K562 (cell line): ENCODE data around the gene RBFOX2. TPM values are rescaled to one million over a fixed set of nuclear protein-coding genes. Genes with fewer than 3 reads are reported as not detected.

ENCODE experiments used
- ATAC-seq: fragments of 200-7000 bp; cut with Tn5 transposase; 3 replicates; pipeline ENCODE4 v1.9.1; 2020; ENCODE audit warnings: moderate library complexity
- BruUV-seq: library from RNA; stranded (reverse); fragments of 400-500 nt; replicated peaks from 2 replicates; lab custom pipeline; 2021; lab: Mats Ljungman, UMichigan
- CTCF ChIA-PET: fragments of 300-600 bp; formaldehyde crosslinking; extraction: SDS; loops from one replicate; lab custom pipeline; 2021; ENCODE audit warnings: low intra/inter-chr PET ratio; lab: Yijun Ruan, JAX
- POLR2A ChIA-PET: fragments of 300-600, 350-650 bp; sonication (Branson Sonifier 250); formaldehyde crosslinking; extraction: SDS; loops from one replicate; lab custom pipeline; 2021; ENCODE audit warnings: antibody characterized with exemption, inconsistent platforms; lab: Yijun Ruan, JAX
- DNase-seq, 4 experiments: peaks; one replicate each; pipeline versions ENCODE4 v3.0.0 to v3.0.0-alpha.2; 2011 to 2018; ENCODE audit warnings: low spot score in 3 of 4, mixed read lengths in 3 of 4; ENCODE audit errors: extremely low read depth in 1 of 4
- FAIRE-seq: peaks from 2 replicates; lab custom pipeline; 2011; peaks lifted over from hg19 to GRCh38; lab: Jason Lieb, UNC
- H2AFZ ChIP-seq: 2 replicates; pipeline ENCODE4 v1.6.0; 2011; ENCODE audit warnings: low read depth, low read length, control low read depth, inconsistent platforms
- H3K27ac ChIP-seq: fragments of 200-600 bp; 3 replicates; pipeline ENCODE4 v1.8.0; 2011; ENCODE audit warnings: low read depth, mild to moderate bottlenecking, control low read depth, inconsistent platforms, low read length, moderate library complexity, mixed read lengths; ENCODE audit errors: extremely low read depth
- H3K27me3 ChIP-seq, 2 experiments: fragments of 300-600 bp in 1 of 2; 2 replicates in 1 of 2; 3 replicates in 1 of 2; pipeline versions ENCODE4 v1.6.0 to v1.8.0; 2011; ENCODE audit warnings: inconsistent platforms in 2 of 2, low read length in 2 of 2, mild to moderate bottlenecking in 1 of 2, mixed read lengths in 1 of 2, moderate library complexity in 1 of 2; ENCODE audit not compliant: control insufficient read depth in 2 of 2, insufficient read depth in 2 of 2
- H3K36me3 ChIP-seq: fragments of 300-600 bp; 3 replicates; pipeline ENCODE4 v1.8.0; 2011; ENCODE audit warnings: mild to moderate bottlenecking, low read length, inconsistent platforms; ENCODE audit not compliant: control insufficient read depth, insufficient read depth
- H3K4me1 ChIP-seq, 2 experiments: fragments of 200-600 bp in 1 of 2; replicated peaks in 1 of 2; 2 replicates in 1 of 2; 3 replicates in 1 of 2; pipeline versions ENCODE4 v1.5.1 to v1.8.0; 2011; ENCODE audit warnings: inconsistent platforms in 2 of 2, low read length in 2 of 2, mild to moderate bottlenecking in 1 of 2, mixed read lengths in 1 of 2, moderate library complexity in 1 of 2; ENCODE audit not compliant: control insufficient read depth in 2 of 2, insufficient read depth in 2 of 2
- H3K4me2 ChIP-seq: 2 replicates; pipeline ENCODE4 v1.6.1; 2011; ENCODE audit warnings: low read length, control low read depth, inconsistent platforms, mixed read lengths; ENCODE audit not compliant: insufficient read depth
- H3K4me3 ChIP-seq: fragments of 200-600 bp; sonication (generic), shearing (Covaris generic); 2 replicates; pipeline ENCODE4 v1.5.1; 2016; ENCODE audit warnings: control low read depth, inconsistent platforms
- H3K79me2 ChIP-seq: fragments of 200-600 bp; 3 replicates; pipeline ENCODE4 v1.8.0; 2011; ENCODE audit warnings: low read length, inconsistent platforms; ENCODE audit not compliant: control insufficient read depth, insufficient read depth
- H3K9ac ChIP-seq, 2 experiments: 2 replicates each; pipeline versions ENCODE4 v1.6.0 to v1.6.1; 2011; ENCODE audit warnings: low read depth in 2 of 2, low read length in 2 of 2, control low read depth in 1 of 2, inconsistent platforms in 1 of 2, mild to moderate bottlenecking in 1 of 2, mixed read lengths in 1 of 2; ENCODE audit not compliant: insufficient read depth in 1 of 2
- H3K9me1 ChIP-seq: one replicate; pipeline ENCODE4 v1.6.0; 2011; ENCODE audit warnings: inconsistent platforms, mild to moderate bottlenecking, low read length, moderate library complexity; ENCODE audit not compliant: control insufficient read depth, insufficient read depth
- H3K9me3 ChIP-seq: replicated peaks from 2 replicates; pipeline ENCODE4 v1.5.1; 2011; ENCODE audit warnings: low read depth, low read length, inconsistent platforms; ENCODE audit not compliant: control insufficient read depth, insufficient read depth
- H4K20me1 ChIP-seq: replicated peaks from 2 replicates; pipeline ENCODE4 v1.6.1; 2011; ENCODE audit warnings: low read length, inconsistent platforms, mixed read lengths; ENCODE audit not compliant: control insufficient read depth, insufficient read depth
- ARID1B ChIP-seq: fragments of 450-650 bp; IDR thresholded peaks from 2 replicates; pipeline ENCODE4 v1.6.1; 2016; ENCODE audit warnings: antibody characterized with exemption, mild to moderate bottlenecking, inconsistent platforms
- BACH1 ChIP-seq: fragments of 200-800 bp; sonication (Bioruptor generic); IDR thresholded peaks from 2 replicates; pipeline ENCODE4 v1.6.1; 2016; ENCODE audit warnings: missing genetic modification characterization, missing compliant biosample characterization
- CHD7 ChIP-seq: fragments of 200-600 bp; sonication (generic); IDR thresholded peaks from one replicate; pipeline ENCODE4 v1.6.1; 2012; ENCODE audit warnings: mild to moderate bottlenecking, low read depth, low read length, inconsistent platforms
- EHMT2 ChIP-seq: fragments of 450-650 bp; IDR thresholded peaks from 2 replicates; pipeline ENCODE4 v1.6.1; 2018; ENCODE audit warnings: antibody characterized with exemption
- GABPB1 ChIP-seq: sonication (generic); formaldehyde crosslinking; IDR thresholded peaks from 2 replicates; pipeline ENCODE4 v1.8.0; 2022; ENCODE audit warnings: mild to moderate bottlenecking, missing genetic modification reagents
- GTF2A2 ChIP-seq: IDR thresholded peaks from 2 replicates; pipeline ENCODE4 v1.6.1; 2016; ENCODE audit warnings: mild to moderate bottlenecking, missing genetic modification characterization, missing compliant biosample characterization
- MITF ChIP-seq: IDR thresholded peaks from 2 replicates; pipeline ENCODE4 v1.6.1; 2014; ENCODE audit warnings: antibody characterized with exemption
- TOE1 ChIP-seq, 2 experiments: fragments of 450-650 bp in 1 of 2; sonication (generic) in 1 of 2; formaldehyde crosslinking in 1 of 2; IDR thresholded peaks; 2 replicates each; pipeline versions ENCODE4 v1.7.1 to v1.8.0; 2016 to 2022; ENCODE audit warnings: borderline replicate concordance in 2 of 2, mild to moderate bottlenecking in 2 of 2, antibody characterized with exemption in 1 of 2, inconsistent platforms in 1 of 2, low read depth in 1 of 2, missing genetic modification reagents in 1 of 2, moderate library complexity in 1 of 2
- ZNF655 ChIP-seq: fragments of 250-450 bp; sonication (Bioruptor Pico); IDR thresholded peaks from 2 replicates; pipeline ENCODE4 v1.5.0; 2021
- WGBS: fragments of 100-300 bp; shearing (Covaris generic); methylation state at CpG from one replicate; pipeline ENCODE4 v1.1.6; 2016; ENCODE audit warnings: low coverage, mixed read lengths; ENCODE audit not compliant: insufficient coverage; ENCODE audit errors: missing lambda C conversion rate; 5-methylcytosine and 5-hydroxymethylcytosine counted together
- in situ Hi-C: fragments of 300-500 bp; cut with MboI; formaldehyde crosslinking; loops from 4 replicates; pipeline ENCODE4 v1.15.0; 2018; ENCODE audit warnings: inconsistent platforms, mixed read lengths
- intact Hi-C: fragments of 100-400 bp; cut with micrococcal nuclease; formaldehyde crosslinking; loops from 2 replicates; pipeline ENCODE4 v1.14.2; 2022
- polyA plus RNA-seq, 8 experiments: library from polyadenylated mRNA; depleted of rRNA in 4 of 8; stranded (reverse) in 5 of 8; unstranded in 3 of 8; fragments of >200 nt; fragmentation: Nextera tagmentation in 2 of 8; fragmentation: Illumina TruSeq in 1 of 8; extraction: Ambion mirVana in 2 of 8; extraction: Trizol in 1 of 8; gene quantifications; 2 replicates each; pipeline versions ENCODE4 v1.2.1 to v1.2.3, GENCODE V29; 2011 to 2014; ENCODE audit warnings: inconsistent platforms in 1 of 8, missing spikeins in 1 of 8
- total RNA-seq, 7 experiments: library from RNA; depleted of rRNA in 6 of 7; stranded (reverse); fragments of >200 nt in 6 of 7; fragmentation: Illumina TruSeq in 2 of 7; extraction: Trizol in 2 of 7; gene quantifications; 2 replicates each; pipeline versions ENCODE4 v1.2.1 to v1.2.3, GENCODE V29; 2011 to 2021; ENCODE audit warnings: low replicate concordance in 1 of 7

The RBFOX2 gene
- total and polyA plus RNA-seq, 9 of the 15 experiments (the other 6 are each of a cell fraction or from before 2014, with no cell fraction given) = 5.8 to 24.8 (median 14.2) TPM

- Histone ChIP-seq H3K27me3 (no peaks in the 10 kb centered on the region), H3K9me3 (no peaks in the 10 kb centered on the region), H3K4me1 (no peaks in the 10 kb centered on the region), H2AFZ (no peak overlapping the region), H3K36me3 (no peaks in the 10 kb centered on the region), H4K20me1 (no peaks in the 10 kb centered on the region), H3K4me2 (no peak overlapping the region), H3K79me2 (no peaks in the 10 kb centered on the region; the same call in 1 of the 3 replicates), H3K4me3 (no peak overlapping the region), H3K9me1 (no peaks in the 10 kb centered on the region), H3K27ac (no peak overlapping the region), H3K9ac (no peak overlapping the region)
- 57% methylated on average over 6 of the region's 6 CpGs for WGBS
- DNase-seq (no peak), FAIRE-seq (no peak), ATAC-seq (no peak)
- intact Hi-C loops = no loop called here
- CTCF ChIA-PET = no interaction called here
- in situ Hi-C loops = no loop called here
- POLR2A ChIA-PET = no interaction called here
- no TSS peak for BruUV-seq
- TF ChIP-seq GTF2A2 (tag) = no peak
- no peak for TF ChIP-seq TOE1 (IDR thresholded peaks at IDR 0.05; ENCODE audit: borderline replicate concordance)
- TF ChIP-seq TOE1 (CRISPR knock-in tag; IDR thresholded peaks at IDR 0.05; ENCODE audit: borderline replicate concordance, low read depth) = no peak
- TF ChIP-seq EHMT2 = no peak
- TF ChIP-seq GABPB1 (CRISPR knock-in tag) = no peak
- TF ChIP-seq CHD7 = no peak
- no peak for TF ChIP-seq BACH1 (tag)
- no peak for TF ChIP-seq ARID1B
- no peak for TF ChIP-seq ZNF655 (CRISPR knock-in tag)
- TF ChIP-seq MITF = no peak
Observed at GRCh38 chr22:35944458-35944857, 84.2 kb downstream of the RBFOX2 start.
